ENCODE results near the gene FRS3. TPM values are rescaled to one million over a fixed set of nuclear protein-coding genes. Genes with fewer than 3 reads are reported as not detected.

The FRS3 gene
- total RNA-seq, 1 experiment from 2014 or later = 2.8 TPM

DNA sequence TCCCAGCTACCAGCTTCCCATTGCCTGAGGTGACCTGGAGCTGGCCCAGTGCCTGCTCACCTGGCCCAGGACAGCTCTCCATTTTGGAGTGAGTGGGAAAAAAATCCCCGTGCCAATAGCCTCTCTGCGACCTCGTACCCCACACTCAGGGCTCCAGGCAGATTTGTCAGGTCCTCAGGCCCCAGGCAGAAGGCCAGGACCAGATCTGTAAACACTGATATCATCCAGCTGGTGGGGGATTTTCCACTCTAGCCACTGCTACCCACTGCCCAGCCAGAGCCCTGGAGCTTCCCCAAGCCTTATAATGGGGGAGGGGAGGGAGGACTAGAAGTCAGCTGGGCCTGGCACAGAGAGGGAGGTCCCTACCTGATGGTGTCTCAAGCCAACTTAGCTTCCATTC lies 31.2 kb downstream of the FRS3 start:
- DNase-seq (ENCODE audit: low read depth) = no peak
- in situ Hi-C loops (cut with HindIII; ENCODE audit: low pct_unique_long_range_greater_than_20kb, low sequenced_read_pairs) = no loop called here

- no peak for DNase-seq (ENCODE audit: low read depth)
- in situ Hi-C loops (cut with HindIII; ENCODE audit: low pct_unique_long_range_greater_than_20kb, low sequenced_read_pairs) = no loop called here
Observed at GRCh38 chr6:41748102-41748477, 31.6 kb downstream of the FRS3 start.

GRCh38 chr6:41747256-41748101 lies 32.2 kb downstream of the FRS3 start, which contains the start of gene PGC:
PGC (minus strand) TSS chr6:41747397; CDS start chr6:41747334, 63 bp downstream.
- no peak for DNase-seq (ENCODE audit: low read depth)
- in situ Hi-C loops (cut with HindIII; ENCODE audit: low pct_unique_long_range_greater_than_20kb, low sequenced_read_pairs) = no loop called here

DNA sequence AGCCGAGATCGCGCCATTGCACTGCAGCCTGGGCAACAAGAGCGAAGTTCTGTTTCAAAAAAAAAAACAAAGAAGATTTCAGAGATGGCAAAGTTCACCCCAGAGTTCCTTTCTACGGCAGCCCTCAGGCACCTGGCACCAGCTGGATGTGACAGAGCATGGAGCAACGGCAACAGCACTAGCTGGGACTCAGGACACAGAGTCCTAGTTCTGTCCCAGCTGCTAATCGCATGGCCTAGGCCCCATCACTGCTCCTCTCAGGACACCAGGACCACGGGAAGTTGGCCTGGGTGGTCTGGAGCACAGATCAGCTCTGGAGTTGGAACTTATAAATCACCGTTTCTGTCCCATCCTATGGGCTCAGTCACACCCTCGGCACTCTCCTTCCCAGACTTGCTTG lies 33.6 kb downstream of the FRS3 start:
- in situ Hi-C loops (cut with HindIII; ENCODE audit: low pct_unique_long_range_greater_than_20kb, low sequenced_read_pairs) = no loop called here
- no peak for DNase-seq (ENCODE audit: low read depth)

DNA sequence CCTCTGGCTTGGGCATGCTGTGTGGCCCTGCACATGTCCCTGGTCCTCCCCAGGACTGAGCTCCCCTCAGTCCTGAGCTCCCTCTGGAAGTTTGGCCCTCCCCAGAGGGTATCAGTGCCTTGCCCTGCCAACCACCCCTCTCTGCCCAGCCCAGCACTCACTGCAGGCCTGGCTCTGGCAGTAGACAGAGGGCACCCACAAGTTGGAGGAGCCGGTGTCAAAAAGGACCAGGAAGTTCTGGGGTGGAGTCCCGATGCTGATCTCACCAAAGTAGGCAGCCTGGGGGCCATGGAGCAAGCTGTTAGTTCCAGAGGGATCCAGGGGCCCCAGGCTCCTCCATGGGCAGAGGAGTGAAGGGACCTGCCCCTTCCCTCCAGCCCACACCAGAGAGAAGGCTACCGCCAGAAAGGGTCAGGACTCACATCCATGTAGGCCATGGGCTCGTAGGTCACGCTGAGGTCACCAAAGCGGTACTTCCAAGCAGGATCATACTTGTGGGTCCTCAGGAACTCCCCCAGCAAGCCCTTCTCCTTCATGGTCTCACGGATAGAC lies 35.4 kb downstream of the FRS3 start:
- in situ Hi-C loops (cut with HindIII; ENCODE audit: low pct_unique_long_range_greater_than_20kb, low sequenced_read_pairs) = no loop called here
- DNase-seq (ENCODE audit: low read depth) = no peak

GRCh38 chr6:41743406-41744235 lies 36.1 kb downstream of the FRS3 start:
- in situ Hi-C loops (cut with HindIII; ENCODE audit: low pct_unique_long_range_greater_than_20kb, low sequenced_read_pairs) = no loop called here
- DNase-seq (ENCODE audit: low read depth) = no peak

GRCh38 chr6:41741625-41742490 lies 37.8 kb downstream of the FRS3 start:
- in situ Hi-C loops (cut with HindIII; ENCODE audit: low pct_unique_long_range_greater_than_20kb, low sequenced_read_pairs) = no loop called here
- DNase-seq (ENCODE audit: low read depth) = no peak

DNA sequence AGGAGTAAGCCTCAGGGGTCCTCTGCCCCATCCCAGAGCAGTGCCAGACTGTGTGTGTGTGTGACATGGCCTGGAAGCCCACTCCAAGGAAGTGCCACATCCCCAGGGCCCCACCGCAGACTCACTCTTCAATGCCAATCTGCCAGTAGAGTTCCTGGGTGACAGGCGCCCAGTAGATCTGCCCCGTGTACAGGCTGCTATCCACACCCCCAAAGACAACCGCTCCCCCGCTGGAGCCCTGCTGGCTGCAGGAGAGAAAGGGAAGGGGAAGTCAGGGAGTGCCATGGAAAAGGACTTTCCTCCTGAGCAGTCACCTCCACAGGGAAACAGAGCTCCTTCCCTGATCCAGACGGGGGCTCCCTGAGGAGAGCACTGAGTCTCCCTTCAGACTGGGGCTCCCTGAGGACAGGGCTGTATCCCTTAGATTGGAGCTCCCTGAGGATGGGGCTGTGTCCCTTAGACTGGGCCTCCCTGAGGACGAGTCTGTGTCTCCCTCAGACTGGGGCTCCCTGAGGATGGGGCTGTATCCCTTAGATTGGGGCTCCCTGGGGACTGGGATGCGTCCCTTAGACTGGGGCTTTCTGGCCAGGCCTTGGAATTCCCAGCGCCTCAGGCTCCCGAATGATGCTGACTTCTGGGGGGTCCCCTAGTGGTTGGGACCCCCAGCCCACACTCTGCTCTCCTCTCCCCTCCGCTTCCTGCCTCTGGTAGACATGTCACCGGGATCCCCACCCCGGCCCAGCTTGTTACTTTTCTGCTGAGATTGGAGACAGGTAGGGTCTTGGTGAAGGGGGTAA lies 39.1 kb downstream of the FRS3 start:
- in situ Hi-C loops (cut with HindIII; ENCODE audit: low pct_unique_long_range_greater_than_20kb, low sequenced_read_pairs) = no loop called here
- DNase-seq (ENCODE audit: low read depth) = no peak

DNA sequence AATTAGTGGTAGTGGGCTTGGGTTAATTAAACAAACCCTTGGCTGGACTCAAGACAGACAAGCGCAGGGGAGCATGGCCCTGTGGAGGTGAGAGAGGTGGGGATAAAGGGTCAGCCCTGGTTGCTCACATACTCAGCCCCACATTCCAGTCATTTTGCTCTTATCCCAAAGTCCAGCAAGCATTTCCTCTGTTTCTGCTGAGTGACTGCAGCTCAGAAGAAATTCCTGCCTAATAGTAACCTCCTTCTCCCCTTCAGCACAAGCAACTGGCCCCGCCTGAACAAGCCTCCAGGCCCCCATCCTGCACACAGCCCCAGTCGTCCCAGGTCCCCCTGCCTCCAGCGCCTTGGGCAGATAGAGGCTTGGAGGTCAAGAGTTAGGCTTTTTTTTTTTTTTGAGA lies 40.7 kb downstream of the FRS3 start:
- DNase-seq (ENCODE audit: low read depth) = no peak

DNA sequence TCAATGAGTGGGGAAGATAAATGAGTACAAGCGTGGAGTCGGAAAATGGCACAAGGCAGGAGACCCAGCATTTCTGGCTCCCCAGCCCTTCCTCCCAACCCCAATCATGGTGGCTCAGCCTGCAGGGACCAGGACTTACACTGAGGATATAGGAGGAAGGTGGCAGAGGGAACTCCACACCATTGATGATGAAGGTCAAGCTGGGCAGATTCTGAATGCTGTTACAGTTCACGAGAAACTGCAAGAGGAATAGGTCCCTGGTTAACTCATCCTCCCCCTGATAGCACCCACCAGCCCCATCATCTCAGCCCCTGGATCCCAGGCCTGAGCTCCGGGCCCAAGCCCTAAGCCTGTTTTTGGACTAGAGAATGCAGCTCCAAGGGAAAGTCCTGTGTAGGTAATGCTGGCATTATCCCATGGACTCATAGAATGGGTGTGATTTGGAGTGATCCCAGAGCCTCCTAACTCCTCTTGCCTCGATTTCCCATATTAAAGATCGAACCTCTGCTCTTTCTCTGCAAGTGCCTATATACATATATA lies 42.0 kb downstream of the FRS3 start:
- DNase-seq (ENCODE audit: low read depth) = no peak
- in situ Hi-C loops (cut with HindIII; ENCODE audit: low pct_unique_long_range_greater_than_20kb, low sequenced_read_pairs) = no loop called here

More for the DNA sequence above, 40.7 kb downstream of the FRS3 start:
- in situ Hi-C loops (cut with HindIII; ENCODE audit: low pct_unique_long_range_greater_than_20kb, low sequenced_read_pairs) = no loop called here

GRCh38 chr6:41736800-41737555 lies 42.7 kb downstream of the FRS3 start:
- in situ Hi-C loops (cut with HindIII; ENCODE audit: low pct_unique_long_range_greater_than_20kb, low sequenced_read_pairs) = no loop called here
- no peak for DNase-seq (ENCODE audit: low read depth)

- in situ Hi-C loops (cut with HindIII; ENCODE audit: low pct_unique_long_range_greater_than_20kb, low sequenced_read_pairs) = no loop called here
Observed at GRCh38 chr6:41736186-41736733, 43.4 kb downstream of the FRS3 start.

GRCh38 chr6:41735427-41736185 lies 44.1 kb downstream of the FRS3 start, which contains the start of gene TFEB:
TFEB (minus strand) TSS chr6:41735608; CDS start chr6:41691213, 44,395 bp downstream.
- peak; percentile 84 for DNase-seq (ENCODE audit: low read depth)
- in situ Hi-C loops (cut with HindIII; ENCODE audit: low pct_unique_long_range_greater_than_20kb, low sequenced_read_pairs) = no loop called here

More at GRCh38 chr6:41736186-41736733, 43.4 kb downstream of the FRS3 start:
- DNase-seq (ENCODE audit: low read depth) = no peak

GRCh38 chr6:41734666-41735426 lies 44.9 kb downstream of the FRS3 start:
- peak; percentile 63 for DNase-seq (ENCODE audit: low read depth)

More at GRCh38 chr6:41734666-41735426, 44.9 kb downstream of the FRS3 start:
- in situ Hi-C loops (cut with HindIII; ENCODE audit: low pct_unique_long_range_greater_than_20kb, low sequenced_read_pairs) = no loop called here

All from Caki2 (cell line).